ENCODE data around the gene PLXNA4.

GRCh38 chr7:132251327-132251659, 325.0 kb downstream of the PLXNA4 start:
- TF ChIP-seq EP300 (IDR thresholded peaks at IDR 0.05) (no peak), CTCF (IDR thresholded peaks at IDR 0.05) (no peak), POLR2A (IDR thresholded peaks at IDR 0.05; ENCODE audit: low read length) (no peak), HMGXB4 (CRISPR knock-in tag; IDR thresholded peaks at IDR 0.05; ENCODE audit: borderline replicate concordance) (no peak), SMC3 (IDR thresholded peaks at IDR 0.05) (no peak)

Data from A549 (cell line).